H1 (cell line): Measurements from ENCODE around the gene NMNAT3. TPM values are rescaled to one million over a fixed set of nuclear protein-coding genes. Genes with fewer than 3 reads are reported as not detected.

Source experiments
- CTCF ChIA-PET: fragments of 300-600 bp; sonication (Branson Sonifier 250); formaldehyde crosslinking; loops from one replicate; lab custom pipeline; 2021; ENCODE audit not compliant: partially characterized antibody; lab: Charles Lee
- POLR2A ChIA-PET: fragments of 300-600 bp; sonication (Branson Sonifier 250); formaldehyde crosslinking; loops from one replicate; lab custom pipeline; 2021; ENCODE audit warnings: inconsistent platforms; ENCODE audit not compliant: partially characterized antibody; lab: Charles Lee
- DNase-seq, 2 experiments: peaks; one replicate each; pipeline versions ENCODE4 v3.0.0 to v3.0.0-alpha.2; 2010 to 2022; ENCODE audit warnings: low spot score in 2 of 2, low read depth in 1 of 2, mixed read lengths in 1 of 2
- FAIRE-seq: peaks from 2 replicates; lab custom pipeline; 2011; peaks lifted over from hg19 to GRCh38; lab: Jason Lieb, UNC
- H2AFZ ChIP-seq: 2 replicates; pipeline ENCODE4 v1.8.1; 2012; ENCODE audit warnings: low read length, inconsistent platforms
- H2AK5ac ChIP-seq: 2 replicates; pipeline ENCODE4 v1.6.1; 2013; ENCODE audit warnings: low read depth, low read length
- H2BK120ac ChIP-seq: replicated peaks from 2 replicates; pipeline ENCODE3; 2013; ENCODE audit warnings: low read depth, low read length, inconsistent platforms
- H2BK12ac ChIP-seq: 2 replicates; pipeline ENCODE4 v1.6.1; 2013; ENCODE audit warnings: low read depth, low read length
- H2BK15ac ChIP-seq: 2 replicates; pipeline ENCODE4 v1.6.1; 2013; ENCODE audit warnings: low read length
- H2BK20ac ChIP-seq: 2 replicates; pipeline ENCODE4 v1.6.1; 2013; ENCODE audit warnings: low read length
- H2BK5ac ChIP-seq: 2 replicates; pipeline ENCODE4 v1.6.1; 2013; ENCODE audit warnings: low read depth, low read length
- H3K14ac ChIP-seq: 2 replicates; pipeline ENCODE4 v1.6.1; 2013; ENCODE audit warnings: inconsistent platforms; ENCODE audit not compliant: insufficient read length
- H3K18ac ChIP-seq: 2 replicates; pipeline ENCODE4 v1.6.1; 2013; ENCODE audit warnings: low read length; ENCODE audit errors: extremely low read depth
- H3K23ac ChIP-seq: 2 replicates; pipeline ENCODE4 v1.6.1; 2013; ENCODE audit warnings: inconsistent platforms; ENCODE audit not compliant: insufficient read length
- H3K23me2 ChIP-seq: 2 replicates; pipeline ENCODE4 v1.6.1; 2013; ENCODE audit warnings: low read depth, low read length
- H3K27ac ChIP-seq: 2 replicates; pipeline ENCODE4 v1.6.1; 2011; ENCODE audit warnings: low read depth, low read length, inconsistent platforms
- H3K27me3 ChIP-seq, 4 experiments: replicated peaks in 1 of 4; 1 replicate in 1 of 4; 2 replicates in 3 of 4; pipeline versions ENCODE4 v1.6.1 to v1.8.1; 2011 to 2013; ENCODE audit warnings: low read length in 3 of 4, mild to moderate bottlenecking in 3 of 4, inconsistent platforms in 2 of 4, mixed read lengths in 2 of 4, moderate library complexity in 1 of 4; ENCODE audit not compliant: control insufficient read depth in 3 of 4, insufficient read depth in 3 of 4; ENCODE audit errors: extremely low read depth in 1 of 4
- H3K36me3 ChIP-seq, 4 experiments: 2 replicates each; pipeline versions ENCODE4 v1.6.1 to v1.8.1; 2011 to 2013; ENCODE audit warnings: mild to moderate bottlenecking in 4 of 4, low read length in 3 of 4, moderate library complexity in 2 of 4, control low read depth in 1 of 4, inconsistent platforms in 1 of 4; ENCODE audit not compliant: insufficient read depth in 4 of 4, control insufficient read depth in 2 of 4
- H3K4ac ChIP-seq: replicated peaks from 2 replicates; pipeline ENCODE3; 2013; ENCODE audit warnings: low read length, low read depth, mixed read lengths, inconsistent platforms; ENCODE audit not compliant: insufficient read length
- H3K4me1 ChIP-seq, 4 experiments: replicated peaks in 1 of 4; 1 replicate in 1 of 4; 2 replicates in 3 of 4; pipeline versions ENCODE4 v1.6.1 to v1.8.1; 2011 to 2013; ENCODE audit warnings: low read length in 3 of 4, inconsistent platforms in 2 of 4, mixed read lengths in 1 of 4; ENCODE audit not compliant: insufficient read depth in 4 of 4, control insufficient read depth in 3 of 4
- H3K4me2 ChIP-seq, 2 experiments: 2 replicates each; pipeline versions ENCODE4 v1.6.1 to v1.8.1; 2011 to 2013; ENCODE audit warnings: low read depth in 2 of 2, low read length in 2 of 2, control low read depth in 1 of 2, inconsistent platforms in 1 of 2, mild to moderate bottlenecking in 1 of 2; ENCODE audit not compliant: insufficient read depth in 1 of 2
- H3K4me3 ChIP-seq, 4 experiments: fragments of 200-600, 300-600 bp in 1 of 4; sonication (generic), shearing (Covaris generic), sonication (Bioruptor Twin) in 1 of 4; 2 replicates each; pipeline versions ENCODE4 v1.5.1 to v1.8.1; 2011 to 2016; ENCODE audit warnings: low read length in 4 of 4, low read depth in 3 of 4, control low read depth in 2 of 4, inconsistent platforms in 2 of 4, mild to moderate bottlenecking in 2 of 4, mixed read lengths in 1 of 4, moderate library complexity in 1 of 4; ENCODE audit not compliant: insufficient read depth in 2 of 4; ENCODE audit errors: extremely low read depth in 1 of 4
- H3K56ac ChIP-seq: replicated peaks from 2 replicates; pipeline ENCODE3; 2013; ENCODE audit warnings: low read depth, mild to moderate bottlenecking, mixed read lengths, low read length, inconsistent platforms; ENCODE audit not compliant: insufficient read length
- H3K79me1 ChIP-seq: 2 replicates; pipeline ENCODE4 v1.6.1; 2013; ENCODE audit warnings: low read depth, low read length, control low read depth
- H3K79me2 ChIP-seq, 2 experiments: 2 replicates each; pipeline versions ENCODE4 v1.6.1 to v1.8.1; 2012 to 2013; ENCODE audit warnings: low read length in 2 of 2, mild to moderate bottlenecking in 2 of 2, inconsistent platforms in 1 of 2; ENCODE audit not compliant: insufficient read depth in 2 of 2, control insufficient read depth in 1 of 2
- H3K9ac ChIP-seq, 4 experiments: replicated peaks in 1 of 4; 1 replicate in 1 of 4; 2 replicates in 3 of 4; pipeline versions ENCODE4 v1.6.1 to v1.8.1; 2011 to 2013; ENCODE audit warnings: low read depth in 3 of 4, low read length in 3 of 4, control low read depth in 2 of 4, mild to moderate bottlenecking in 2 of 4, moderate library complexity in 2 of 4, inconsistent platforms in 1 of 4; ENCODE audit errors: extremely low read depth in 1 of 4
- H3K9me3 ChIP-seq, 2 experiments: 2 replicates each; pipeline versions ENCODE4 v1.6.1 to v1.8.1; 2012 to 2013; ENCODE audit warnings: mild to moderate bottlenecking in 2 of 2, moderate library complexity in 2 of 2, control low read depth in 1 of 2, inconsistent platforms in 1 of 2, low read depth in 1 of 2, low read length in 1 of 2, mixed read lengths in 1 of 2; ENCODE audit not compliant: insufficient read depth in 2 of 2
- H4K20me1 ChIP-seq, 2 experiments: replicated peaks in 1 of 2; 2 replicates each; pipeline versions ENCODE3 to v1.8.1; 2011 to 2013; ENCODE audit warnings: inconsistent platforms in 2 of 2, low read length in 2 of 2, mild to moderate bottlenecking in 1 of 2; ENCODE audit not compliant: insufficient read depth in 2 of 2, control insufficient read depth in 1 of 2
- H4K5ac ChIP-seq: 2 replicates; pipeline ENCODE4 v1.6.1; 2013; ENCODE audit warnings: low read length, low read depth, mixed read lengths, inconsistent platforms; ENCODE audit not compliant: insufficient read length
- H4K8ac ChIP-seq: 2 replicates; pipeline ENCODE4 v1.8.0; 2013; ENCODE audit warnings: mild to moderate bottlenecking, moderate library complexity, low read length, inconsistent platforms; ENCODE audit not compliant: insufficient read depth; ENCODE audit errors: extremely low read depth
- H4K91ac ChIP-seq: replicated peaks from 2 replicates; pipeline ENCODE3; 2013; ENCODE audit warnings: low read length, mixed read lengths, inconsistent platforms; ENCODE audit not compliant: insufficient read length
- CEBPB ChIP-seq: IDR thresholded peaks from 2 replicates; pipeline ENCODE4 v1.6.1; 2012; ENCODE audit warnings: low read depth, low read length
- FOSL1 ChIP-seq: IDR thresholded peaks from 2 replicates; pipeline ENCODE4 v1.6.1; 2011; ENCODE audit warnings: mild to moderate bottlenecking, low read depth, low read length, moderate library complexity; ENCODE audit not compliant: insufficient read depth
- WGBS, 2 experiments: shearing (Covaris generic) in 1 of 2; methylation state at CpG; one replicate each; pipeline versions ENCODE4 v1.1.6 to v1.1.7; 2013 to 2015; ENCODE audit warnings: low lambda C conversion rate in 2 of 2, mixed read lengths in 2 of 2, inconsistent platforms in 1 of 2, low coverage in 1 of 2, missing lambda C conversion rate in 1 of 2; ENCODE audit not compliant: insufficient replicate concordance in 2 of 2, insufficient coverage in 1 of 2, insufficient read length in 1 of 2; ENCODE audit errors: extremely low coverage in 1 of 2, missing lambda C conversion rate in 1 of 2; 5-methylcytosine and 5-hydroxymethylcytosine counted together
- polyA plus RNA-seq, 7 experiments: library from polyadenylated mRNA; depleted of rRNA in 3 of 7; stranded (reverse) in 5 of 7; unstranded in 2 of 7; fragments of >200 nt in 5 of 7; fragments of 200-250 nt in 2 of 7; gene quantifications; 1 replicate in 5 of 7; 2 replicates in 1 of 7; 4 replicates in 1 of 7; pipeline versions ENCODE4 v1.2.1 to v1.2.3, GENCODE V29; 2011 to 2013; ENCODE audit warnings: missing spikeins in 2 of 7, mixed read lengths in 2 of 7
- total RNA-seq: library from RNA; stranded (reverse); fragmentation: NEBNext Ultra II Directional; extraction: Animal tissue kit (Norgen Biotek cat#: 25700); gene quantifications from 2 replicates; pipeline ENCODE4 v1.2.1, GENCODE V29; 2021

NMNAT3 gene
- total and polyA plus RNA-seq, 2 of the 8 experiments (the other 6 are each of a cell fraction or from before 2014, with no cell fraction given): 4.2 to 4.3 TPM

GRCh38 chr3:139558351-139559266 is 119.2 kb downstream of the NMNAT3 start:
- H4K91ac ChIP-seq: no peak overlapping the region
- no peak overlapping the region for H3K56ac ChIP-seq
- DNase-seq: no peak
- H3K18ac ChIP-seq: no peak overlapping the region
- no peaks in the 10 kb centered on the region for H3K27me3 ChIP-seq
- H3K9ac ChIP-seq: no peak overlapping the region
- no peaks in the 10 kb centered on the region for H3K9me3 ChIP-seq
- H2BK120ac ChIP-seq: no peak overlapping the region
- no peak overlapping the region for H2AFZ ChIP-seq
- H4K5ac ChIP-seq: no peak overlapping the region
- no peak overlapping the region for H3K23ac ChIP-seq
- no peak overlapping the region for H2AK5ac ChIP-seq
- no peak overlapping the region for H3K4me3 ChIP-seq
- ChIA-PET CTCF (interaction anchor here (0.8 to 6.4 kb wide), 8 partner anchors 16 to 132 kb away, joined by 3 to 116 read pairs (median 3); no protein-coding TSS in a partner anchor), POLR2A (interaction anchor here (1.5 kb wide), 3 partner anchors 19 to 36 kb away, joined by 3 to 6 read pairs (median 4); partner anchors contain the start of gene RBP1)
- no peaks in the 10 kb centered on the region for H3K79me2 ChIP-seq
- no peak overlapping the region for H3K4me2 ChIP-seq
- H2BK5ac ChIP-seq: peak overlapping the region; percentile 55; the same call in 1 of the 2 replicates
- H4K8ac ChIP-seq: no peak overlapping the region
- 0 out of 2 replicates have a peak, but pooled peaks have one; percentile 8 for TF ChIP-seq CEBPB
- TF ChIP-seq FOSL1: no peak
- H3K4ac ChIP-seq: no peak overlapping the region
- H2BK15ac ChIP-seq: no peak overlapping the region
- H3K14ac ChIP-seq: no peak overlapping the region
- H3K23me2 ChIP-seq: no peaks in the 10 kb centered on the region
- no peak overlapping the region for H2BK20ac ChIP-seq
- H4K20me1 ChIP-seq: no peaks in the 10 kb centered on the region
- 84% methylated on average over 2 of the region's 2 CpGs; no CpG with 5 or more reads in 1 of the 2 experiments for WGBS, 2 experiments
- no peak overlapping the region for H3K27ac ChIP-seq
- FAIRE-seq: no peak
- H2BK12ac ChIP-seq: 0 out of 2 replicates have a peak overlapping the region, but pooled peaks have one; percentile 31
- H3K79me1 ChIP-seq: no peaks in the 10 kb centered on the region
- H3K36me3 ChIP-seq: no peaks in the 10 kb centered on the region
- H3K4me1 ChIP-seq: peaks cover 0 to 3% (median 0%) of the 10 kb centered on the region in 4 experiments; a peak in 1 of 7 replicates
